Small intestine (tissue), 7 donors: Measurements from ENCODE around the gene LRFN2. TPM values are rescaled to one million over a fixed set of nuclear protein-coding genes. Genes with fewer than 3 reads are reported as not detected.

ENCODE experiments used
- DNase-seq, 2 donors: peaks; one replicate each; pipeline versions ENCODE4 v3.0.0 to v3.0.0-alpha.2; 2013
- FAIRE-seq: peaks from 2 replicates; lab custom pipeline; 2012; peaks lifted over from hg19 to GRCh38; lab: Jason Lieb, UNC
- H3K27ac ChIP-seq, 3 donors: one replicate each; pipeline ENCODE4 v1.5.1; 2013; ENCODE audit warnings: low read length in 2 of 3, mild to moderate bottlenecking in 2 of 3, control low read depth in 1 of 3, inconsistent platforms in 1 of 3, low read depth in 1 of 3, moderate library complexity in 1 of 3
- H3K27me3 ChIP-seq, 3 donors: one replicate each; pipeline ENCODE4 v1.6.1; 2013; ENCODE audit warnings: low read length in 3 of 3, inconsistent platforms in 1 of 3; ENCODE audit not compliant: control insufficient read depth in 3 of 3, insufficient read depth in 3 of 3
- H3K36me3 ChIP-seq, 3 donors: one replicate each; pipeline ENCODE4 v1.6.1; 2013; ENCODE audit warnings: low read length in 3 of 3, inconsistent platforms in 1 of 3, low read depth in 1 of 3, mild to moderate bottlenecking in 1 of 3, moderate library complexity in 1 of 3; ENCODE audit not compliant: control insufficient read depth in 3 of 3, insufficient read depth in 2 of 3
- H3K4me1 ChIP-seq, 3 donors: one replicate each; pipeline ENCODE4 v1.6.1; 2013; ENCODE audit warnings: low read length in 2 of 3, inconsistent platforms in 1 of 3, low read depth in 1 of 3, mild to moderate bottlenecking in 1 of 3, moderate library complexity in 1 of 3; ENCODE audit not compliant: control insufficient read depth in 3 of 3, insufficient read depth in 2 of 3
- H3K4me3 ChIP-seq, 3 donors: one replicate each; pipeline ENCODE4 v1.5.1; 2013; ENCODE audit warnings: low read length in 3 of 3, control low read depth in 1 of 3, inconsistent platforms in 1 of 3, low read depth in 1 of 3, mild to moderate bottlenecking in 1 of 3, moderate library complexity in 1 of 3
- H3K9me3 ChIP-seq, 2 donors: one replicate each; pipeline ENCODE4 v1.6.1; 2013; ENCODE audit warnings: low read depth in 1 of 2, low read length in 1 of 2; ENCODE audit not compliant: control insufficient read depth in 2 of 2, insufficient read depth in 1 of 2
- WGBS, 3 donors: extraction: QIAGEN DNeasy Blood & Tissue Kit; methylation state at CpG; one replicate each; pipeline ENCODE4 v1.1.7; 2013; 5-methylcytosine and 5-hydroxymethylcytosine counted together
- polyA plus RNA-seq, 4 donors: library from polyadenylated mRNA; stranded (reverse) in 3 of 4; unstranded in 1 of 4; fragments of 200-250 nt in 3 of 4; fragments of 120-200 nt in 1 of 4; gene quantifications; one replicate each; pipeline versions ENCODE4 v1.2.1 to v1.2.3, GENCODE V29; 2013
- donor health status: healthy with polysubstance abuse.
- donor health status: control.
- donor health status: control.
- donor health status: Bipolar disorder and iron deficiency.
- donor health status: healthy.

The LRFN2 gene
- polyA plus RNA-seq, 4 donors, result 0.22 to 0.40 TPM; not detected in 2

- DNase-seq, result no peak
- FAIRE-seq, result no peak
- H3K4me1 ChIP-seq, result no peaks in the 10 kb centered on the region
Measured at GRCh38 chr6:40411881-40412280, 175.3 kb downstream of the LRFN2 start.

GRCh38 chr6:40410821-40411220, 176.3 kb downstream of the LRFN2 start:
- no peak for FAIRE-seq
- WGBS, 3 donors, result 0 to 31% (median 6%) methylated on average over 1 of the region's 1 CpG

More at GRCh38 chr6:40411881-40412280, 175.3 kb downstream of the LRFN2 start:
- Histone ChIP-seq H3K36me3 (no peaks in the 10 kb centered on the region), H3K27me3 (no peaks in the 10 kb centered on the region), H3K4me3 (no peak overlapping the region), H3K9me3 (no peaks in the 10 kb centered on the region), H3K27ac (no peak overlapping the region)
- WGBS, 3 donors, result 69 to 74% (median 73%) methylated on average over 6 of the region's 6 CpGs

GRCh38 chr6:40409716-40410397, 177.3 kb downstream of the LRFN2 start:
- no peak for FAIRE-seq
- no peak for DNase-seq
- Histone ChIP-seq H3K36me3 (no peaks in the 10 kb centered on the region), H3K4me3 (no peak overlapping the region), H3K4me1 (no peaks in the 10 kb centered on the region), H3K9me3 (no peaks in the 10 kb centered on the region), H3K27me3 (no peaks in the 10 kb centered on the region), H3K27ac (no peak overlapping the region)
- WGBS, 3 donors, result 61 to 69% (median 65%) methylated on average over 9 of the region's 9 CpGs

More at GRCh38 chr6:40410821-40411220, 176.3 kb downstream of the LRFN2 start:
- no peak overlapping the region for H3K27ac ChIP-seq
- H3K4me3 ChIP-seq, result no peak overlapping the region
- H3K4me1 ChIP-seq, result no peaks in the 10 kb centered on the region
- DNase-seq, result no peak
- no peaks in the 10 kb centered on the region for H3K9me3 ChIP-seq
- no peaks in the 10 kb centered on the region for H3K36me3 ChIP-seq
- H3K27me3 ChIP-seq, result no peaks in the 10 kb centered on the region

GRCh38 chr6:40408786-40409542, 178.2 kb downstream of the LRFN2 start:
- H3K9me3 ChIP-seq, result no peaks in the 10 kb centered on the region
- WGBS, 3 donors, result 71 to 80% (median 78%) methylated on average over 4 of the region's 4 CpGs
- H3K27ac ChIP-seq, result no peak overlapping the region
- no peaks in the 10 kb centered on the region for H3K27me3 ChIP-seq
- no peaks in the 10 kb centered on the region for H3K4me1 ChIP-seq
- H3K36me3 ChIP-seq, result no peaks in the 10 kb centered on the region
- no peak overlapping the region for H3K4me3 ChIP-seq
- no peak for DNase-seq
- no peak for FAIRE-seq

- Histone ChIP-seq H3K27ac (no peak overlapping the region), H3K36me3 (no peaks in the 10 kb centered on the region), H3K27me3 (no peaks in the 10 kb centered on the region), H3K4me1 (no peaks in the 10 kb centered on the region), H3K4me3 (no peak overlapping the region), H3K9me3 (no peaks in the 10 kb centered on the region)
- FAIRE-seq, result no peak
- DNase-seq, result no peak
- WGBS, 3 donors, result 38 to 73% (median 59%) methylated on average over 2 of the region's 2 CpGs
Measured at GRCh38 chr6:40407239-40407638, 179.9 kb downstream of the LRFN2 start.

- no peak for DNase-seq
Measured at GRCh38 chr6:40406175-40406574, 181.0 kb downstream of the LRFN2 start.

GRCh38 chr6:40400738-40401137, 186.4 kb downstream of the LRFN2 start:
- H3K9me3 ChIP-seq, result no peaks in the 10 kb centered on the region
- DNase-seq (no peak), FAIRE-seq (no peak)
- no peaks in the 10 kb centered on the region for H3K36me3 ChIP-seq
- no peaks in the 10 kb centered on the region for H3K4me1 ChIP-seq
- no peak overlapping the region for H3K4me3 ChIP-seq
- no peak overlapping the region for H3K27ac ChIP-seq
- H3K27me3 ChIP-seq, result no peaks in the 10 kb centered on the region

More at GRCh38 chr6:40406175-40406574, 181.0 kb downstream of the LRFN2 start:
- H3K27ac ChIP-seq, result no peak overlapping the region
- H3K9me3 ChIP-seq, result no peaks in the 10 kb centered on the region
- 96 to 98% (median 97%) methylated on average over 7 of the region's 7 CpGs for WGBS, 3 donors
- H3K4me1 ChIP-seq, result no peaks in the 10 kb centered on the region
- no peak overlapping the region for H3K4me3 ChIP-seq
- FAIRE-seq, result no peak
- H3K36me3 ChIP-seq, result no peaks in the 10 kb centered on the region
- H3K27me3 ChIP-seq, result no peaks in the 10 kb centered on the region

GRCh38 chr6:40399888-40400457, 187.2 kb downstream of the LRFN2 start:
- Histone ChIP-seq H3K4me1 (no peaks in the 10 kb centered on the region), H3K27ac (peak overlapping the region in 1 of 3 donors; percentile 14), H3K36me3 (no peaks in the 10 kb centered on the region), H3K27me3 (no peaks in the 10 kb centered on the region), H3K9me3 (peaks cover 0 to 4% of the 10 kb centered on the region in 2 donors), H3K4me3 (no peak overlapping the region)
- 29 to 41% (median 32%) methylated on average over 4 of the region's 4 CpGs for WGBS, 3 donors
- DNase-seq (peak in 1 of 2 donors; percentile 20), FAIRE-seq (no peak)
